Endothelial cell of umbilical vein (primary cell): ENCODE results near the gene GAL3ST2. TPM values are rescaled to one million over a fixed set of nuclear protein-coding genes. Genes with fewer than 3 reads are reported as not detected.
"Not testable (repeated sequence)": the region's sequence is repeated elsewhere in the genome, so short reads cannot be mapped to it uniquely, and the experiment has no call there.

ENCODE experiments used
- BruUV-seq: library from RNA; stranded (reverse); fragments of 400-500 nt; replicated peaks from 2 replicates; lab custom pipeline; 2021; lab: Mats Ljungman, UMichigan
- CTCF ChIA-PET: fragments of 300-600, 350-600 bp; sonication (Branson Sonifier 250); formaldehyde crosslinking; loops from one replicate; lab custom pipeline; 2021; ENCODE audit warnings: antibody characterized with exemption, inconsistent platforms; lab: Charles Lee
- POLR2A ChIA-PET: fragments of 300-600, 350-600 bp; sonication (Branson Sonifier 250); formaldehyde crosslinking; loops from one replicate; lab custom pipeline; 2021; ENCODE audit warnings: antibody characterized with exemption, inconsistent platforms; lab: Charles Lee
- DNase-seq: peaks from one replicate; pipeline ENCODE4 v3.0.0-alpha.2; 2011; ENCODE audit warnings: low read depth, low spot score
- FAIRE-seq: peaks from 2 replicates; lab custom pipeline; 2011; peaks lifted over from hg19 to GRCh38; lab: Jason Lieb, UNC
- H2AFZ ChIP-seq: 2 replicates; pipeline ENCODE4 v1.6.0; 2012; ENCODE audit warnings: low read depth, low read length, control low read depth, inconsistent platforms
- H3K27ac ChIP-seq: 2 replicates; pipeline ENCODE4 v1.5.1; 2011; ENCODE audit warnings: low read depth, mild to moderate bottlenecking, control low read depth, low read length, moderate library complexity; ENCODE audit not compliant: insufficient read depth
- H3K27me3 ChIP-seq, 2 experiments: 2 replicates each; pipeline versions ENCODE4 v1.6.0 to v1.6.1; 2011; ENCODE audit warnings: low read length in 2 of 2, mixed read lengths in 1 of 2; ENCODE audit not compliant: control insufficient read depth in 2 of 2, insufficient read depth in 2 of 2
- H3K36me3 ChIP-seq, 2 experiments: 2 replicates in 1 of 2; 3 replicates in 1 of 2; pipeline ENCODE4 v1.5.1; 2011; ENCODE audit warnings: low read length in 2 of 2, mild to moderate bottlenecking in 1 of 2, moderate library complexity in 1 of 2; ENCODE audit not compliant: control insufficient read depth in 2 of 2, insufficient read depth in 2 of 2; ENCODE audit errors: extremely low read depth in 1 of 2
- H3K4me1 ChIP-seq: 3 replicates; pipeline ENCODE4 v1.5.1; 2011; ENCODE audit warnings: mild to moderate bottlenecking, low read length; ENCODE audit not compliant: control insufficient read depth, insufficient read depth; ENCODE audit errors: extremely low read depth
- H3K4me2 ChIP-seq: 2 replicates; pipeline ENCODE4 v1.6.1; 2011; ENCODE audit warnings: low read length, control low read depth, mixed read lengths; ENCODE audit not compliant: insufficient read depth
- H3K4me3 ChIP-seq, 3 experiments: fragments of 200-600 bp in 1 of 3; sonication (generic), shearing (Covaris generic) in 1 of 3; replicated peaks in 1 of 3; 2 replicates each; pipeline ENCODE4 v1.5.1; 2011 to 2016; ENCODE audit warnings: control low read depth in 3 of 3, low read length in 3 of 3, mild to moderate bottlenecking in 2 of 3, inconsistent platforms in 1 of 3, low read depth in 1 of 3, moderate library complexity in 1 of 3; ENCODE audit not compliant: insufficient read depth in 1 of 3
- H3K79me2 ChIP-seq: 2 replicates; pipeline ENCODE4 v1.6.0; 2012; ENCODE audit warnings: low read length, inconsistent platforms; ENCODE audit not compliant: control insufficient read depth, insufficient read depth
- H3K9ac ChIP-seq: replicated peaks from 2 replicates; pipeline ENCODE3; 2011; ENCODE audit warnings: low read length, control low read depth; ENCODE audit not compliant: insufficient read depth; ENCODE audit errors: extremely low read depth
- H3K9me1 ChIP-seq: replicated peaks from 3 replicates; pipeline ENCODE4 v1.6.0; 2011; ENCODE audit warnings: mild to moderate bottlenecking, low read length; ENCODE audit not compliant: control insufficient read depth, insufficient read depth; ENCODE audit errors: extremely low read depth
- H3K9me3 ChIP-seq: replicated peaks from 2 replicates; pipeline ENCODE4 v1.5.1; 2012; ENCODE audit warnings: low read length, inconsistent platforms; ENCODE audit not compliant: control insufficient read depth, insufficient read depth
- H4K20me1 ChIP-seq: replicated peaks from 2 replicates; pipeline ENCODE3; 2011; ENCODE audit warnings: mild to moderate bottlenecking, low read length; ENCODE audit not compliant: control insufficient read depth, insufficient read depth; ENCODE audit errors: extremely low read depth
- EZH2 ChIP-seq: IDR thresholded peaks from 2 replicates; pipeline ENCODE4 v1.6.1; 2012; ENCODE audit warnings: borderline replicate concordance, low read depth, mild to moderate bottlenecking, moderate library complexity, low read length, inconsistent platforms; ENCODE audit not compliant: severe bottlenecking
- FOS ChIP-seq: IDR thresholded peaks from 2 replicates; pipeline ENCODE4 v1.6.1; 2011; ENCODE audit warnings: mild to moderate bottlenecking, low read length, moderate library complexity, borderline replicate concordance; ENCODE audit not compliant: insufficient read depth
- GATA2 ChIP-seq: IDR thresholded peaks from 2 replicates; pipeline ENCODE4 v1.7.0; 2011; ENCODE audit warnings: low read depth, mild to moderate bottlenecking, moderate library complexity, mixed read lengths, low read length; ENCODE audit not compliant: insufficient read length, insufficient read depth
- JUN ChIP-seq: IDR thresholded peaks from 2 replicates; pipeline ENCODE4 v1.6.1; 2011; ENCODE audit warnings: borderline replicate concordance, low read depth; ENCODE audit not compliant: insufficient read length, insufficient read depth
- MAX ChIP-seq: IDR thresholded peaks from 2 replicates; pipeline ENCODE4 v1.6.1; 2011; ENCODE audit not compliant: insufficient read depth, insufficient read length
- MYC ChIP-seq: IDR thresholded peaks from one replicate; pipeline ENCODE4 v1.6.1; 2011; ENCODE audit warnings: mild to moderate bottlenecking, low read depth, low read length
- POLR2A ChIP-seq: IDR thresholded peaks from 2 replicates; pipeline ENCODE4 v1.6.1; 2012; ENCODE audit warnings: low read depth, mild to moderate bottlenecking, control low read depth, low read length
- POLR2AphosphoS5 ChIP-seq: IDR thresholded peaks from 2 replicates; pipeline ENCODE4 v1.6.1; 2012; ENCODE audit warnings: low read depth, mild to moderate bottlenecking, control low read depth, low read length, moderate library complexity; ENCODE audit not compliant: insufficient read depth
- dilution Hi-C: fragments of 300-500 bp; cut with MboI; formaldehyde crosslinking; loops from one replicate; pipeline ENCODE4 v1.15.0; 2019; ENCODE audit warnings: low sequenced_read_pairs; ENCODE audit not compliant: extremely low pct_ligation_motif_present
- intact Hi-C: fragments of 100-400 bp; cut with micrococcal nuclease; formaldehyde crosslinking; loops from one replicate; pipeline ENCODE4 v1.10.0; 2022
- polyA plus RNA-seq, 4 experiments: library from polyadenylated mRNA; depleted of rRNA in 3 of 4; stranded (reverse) in 3 of 4; unstranded in 1 of 4; fragments of >200 nt; gene quantifications; 2 replicates each; pipeline versions ENCODE4 v1.2.1 to v1.2.3, GENCODE V29; 2011 to 2012; ENCODE audit warnings: missing spikeins in 1 of 4
- total RNA-seq: library from RNA; stranded (reverse); gene quantifications from 2 replicates; pipeline ENCODE4 v1.2.3, GENCODE V29; 2021
- TF ChIP-seq, protein P1 (sequence below), 2 donors: IDR thresholded peaks; 1 replicate in 1 of 2; 2 replicates in 1 of 2; pipeline ENCODE4 v1.5.1; 2011; ENCODE audit warnings: low read length in 2 of 2, mild to moderate bottlenecking in 2 of 2, moderate library complexity in 2 of 2, control low read depth in 1 of 2, inconsistent platforms in 1 of 2, low read depth in 1 of 2; ENCODE audit not compliant: insufficient read depth in 1 of 2; ENCODE audit errors: extremely low read depth in 1 of 2

Gene GAL3ST2
- total and polyA plus RNA-seq, 2 donors (not counting 3 experiments of a cell fraction or from before 2014, with no cell fraction given): not detected

DNA sequence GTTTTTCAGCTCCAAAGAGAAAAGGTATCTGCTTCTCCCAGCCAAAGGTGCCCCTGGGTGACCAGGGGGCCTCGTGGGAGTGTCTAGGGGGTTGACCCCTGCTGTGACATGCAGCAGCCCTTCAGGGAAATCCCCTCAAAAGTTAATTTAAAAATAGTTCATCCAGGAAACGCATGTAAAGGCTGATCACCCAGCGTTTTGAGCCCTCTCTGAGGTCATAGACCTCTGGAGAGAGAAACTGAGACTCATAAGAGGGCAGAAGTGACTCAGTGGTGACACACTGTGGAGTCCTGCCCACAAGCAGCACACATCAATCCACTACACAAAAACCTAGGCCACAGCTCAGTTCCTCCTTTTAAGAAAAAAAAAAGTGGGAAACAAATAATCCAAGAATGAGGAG, 11.9 kb downstream of the GAL3ST2 start:
- Histone ChIP-seq H3K9ac (no peak overlapping the region), H3K79me2 (no peaks in the 10 kb centered on the region), H3K9me3 (no peaks in the 10 kb centered on the region), H2AFZ (no peak overlapping the region), H3K27ac (no peak overlapping the region), H3K9me1 (no peaks in the 10 kb centered on the region), H3K4me2 (no peak overlapping the region), H3K4me3 (no peak overlapping the region), H4K20me1 (no peaks in the 10 kb centered on the region), H3K4me1 (no peaks in the 10 kb centered on the region), H3K27me3 (peaks cover 9 to 13% of the 10 kb centered on the region in 2 experiments), H3K36me3 (no peaks in the 10 kb centered on the region)
- TF ChIP-seq GATA2: no peak
- TF ChIP-seq POLR2AphosphoS5: no peak
- no peak for TF ChIP-seq MAX
- TF ChIP-seq EZH2: no peak
- TF ChIP-seq POLR2A: no peak
- TF ChIP-seq FOS: no peak
- TF ChIP-seq MYC: no peak
- TF ChIP-seq, protein P1, sequence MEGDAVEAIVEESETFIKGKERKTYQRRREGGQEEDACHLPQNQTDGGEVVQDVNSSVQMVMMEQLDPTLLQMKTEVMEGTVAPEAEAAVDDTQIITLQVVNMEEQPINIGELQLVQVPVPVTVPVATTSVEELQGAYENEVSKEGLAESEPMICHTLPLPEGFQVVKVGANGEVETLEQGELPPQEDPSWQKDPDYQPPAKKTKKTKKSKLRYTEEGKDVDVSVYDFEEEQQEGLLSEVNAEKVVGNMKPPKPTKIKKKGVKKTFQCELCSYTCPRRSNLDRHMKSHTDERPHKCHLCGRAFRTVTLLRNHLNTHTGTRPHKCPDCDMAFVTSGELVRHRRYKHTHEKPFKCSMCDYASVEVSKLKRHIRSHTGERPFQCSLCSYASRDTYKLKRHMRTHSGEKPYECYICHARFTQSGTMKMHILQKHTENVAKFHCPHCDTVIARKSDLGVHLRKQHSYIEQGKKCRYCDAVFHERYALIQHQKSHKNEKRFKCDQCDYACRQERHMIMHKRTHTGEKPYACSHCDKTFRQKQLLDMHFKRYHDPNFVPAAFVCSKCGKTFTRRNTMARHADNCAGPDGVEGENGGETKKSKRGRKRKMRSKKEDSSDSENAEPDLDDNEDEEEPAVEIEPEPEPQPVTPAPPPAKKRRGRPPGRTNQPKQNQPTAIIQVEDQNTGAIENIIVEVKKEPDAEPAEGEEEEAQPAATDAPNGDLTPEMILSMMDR (IDR thresholded peaks at IDR 0.05; ENCODE audit: extremely low read depth in 1 of 2, insufficient read depth in 1 of 2, low read depth in 1 of 2, low read length in 2 of 2): no peak
- TF ChIP-seq JUN: no peak
- intact Hi-C loops (no loop called here), dilution Hi-C loops (no loop called here)
- FAIRE-seq: no peak
- no TSS peak for BruUV-seq
- CTCF ChIA-PET: no interaction called here
- POLR2A ChIA-PET: no interaction called here
- no peak for DNase-seq

DNA sequence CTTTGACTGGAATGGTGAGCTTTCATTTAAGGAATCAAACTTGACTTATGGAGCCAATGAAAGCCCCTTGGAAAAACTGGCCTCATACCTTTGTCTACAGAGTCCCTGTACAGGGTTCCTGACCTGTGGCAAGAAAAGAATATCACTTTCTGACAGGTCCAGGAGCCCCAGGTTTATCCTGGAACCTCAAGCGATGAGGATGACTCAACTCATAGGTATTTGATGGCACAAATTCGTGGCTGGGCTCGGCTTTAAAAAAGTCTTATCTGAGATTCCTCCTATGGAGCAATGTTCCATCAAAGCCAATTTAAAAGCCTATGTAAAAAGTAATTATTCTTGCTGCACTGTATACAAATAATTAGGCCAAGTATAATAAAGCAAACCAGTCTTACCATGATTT, 14.8 kb downstream of the GAL3ST2 start:
- intact Hi-C loops, H3K79me2 ChIP-seq, H3K36me3 ChIP-seq, POLR2A ChIA-PET, H3K4me2 ChIP-seq, DNase-seq, H3K4me1 ChIP-seq, H4K20me1 ChIP-seq, H3K9ac ChIP-seq, H3K27ac ChIP-seq, BruUV-seq, H3K4me3 ChIP-seq, FAIRE-seq, H2AFZ ChIP-seq, CTCF ChIA-PET, dilution Hi-C loops, H3K9me3 ChIP-seq, H3K9me1 ChIP-seq: not testable (repeated sequence)
- H3K27me3 ChIP-seq: peaks cover 9 to 11% of the 10 kb centered on the region in 2 experiments
